Activated CD4-positive, alpha-beta T cell treated with anti-CD3 and anti-CD28 coated beads for 1 hour (primary cell): ENCODE results near the gene PCNX1.
A peak's percentile ranks its signal among the peaks of the same experiment; 100 is the strongest.
"Not testable (repeated sequence)": the region's sequence is repeated elsewhere in the genome, so short reads cannot be mapped to it uniquely, and the experiment has no call there.

ENCODE experiments used
- DNase-seq: peaks from one replicate; pipeline ENCODE4 v3.0.0-alpha.2; 2020

Gene PCNX1

DNA sequence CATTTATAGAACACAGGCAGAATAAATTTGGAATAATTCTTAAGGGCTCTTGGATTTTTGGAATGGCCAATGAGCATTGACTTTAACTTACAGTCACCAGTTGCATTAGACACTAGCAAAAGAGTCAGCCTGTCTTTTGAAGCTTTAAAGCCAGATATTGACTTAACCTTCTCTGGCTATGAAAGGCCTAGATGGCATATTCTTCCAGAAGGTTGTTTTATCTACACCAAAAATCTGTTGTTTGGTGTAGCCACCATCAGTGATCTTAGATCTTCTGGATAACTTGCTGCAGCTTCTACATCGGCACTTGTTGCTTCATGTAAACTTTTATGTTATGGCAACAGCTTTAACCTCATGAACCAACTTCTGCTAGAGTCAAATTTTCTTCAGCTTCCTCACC lies 10.4 kb downstream of the PCNX1 start:
- no peak for DNase-seq

DNA sequence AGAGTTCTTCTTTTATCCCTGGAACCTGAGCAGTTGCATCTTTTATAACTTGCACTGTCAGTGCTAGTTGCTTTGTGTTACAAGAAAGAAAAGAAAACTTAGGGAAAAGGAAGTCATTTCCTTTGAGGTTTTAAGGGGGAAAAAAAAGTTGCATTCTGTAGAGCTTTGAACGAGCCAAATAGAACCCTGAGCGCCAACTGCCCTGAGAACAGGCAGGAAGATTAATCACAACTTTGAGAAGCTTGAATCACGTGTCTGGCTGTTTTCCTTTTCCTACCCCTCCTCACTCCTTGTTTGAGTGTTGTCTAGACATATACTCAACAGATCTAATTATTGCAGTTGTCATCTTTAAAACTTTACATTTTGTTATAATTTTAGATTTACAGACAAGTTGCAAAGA lies 12.5 kb downstream of the PCNX1 start:
- DNase-seq = no peak

DNA sequence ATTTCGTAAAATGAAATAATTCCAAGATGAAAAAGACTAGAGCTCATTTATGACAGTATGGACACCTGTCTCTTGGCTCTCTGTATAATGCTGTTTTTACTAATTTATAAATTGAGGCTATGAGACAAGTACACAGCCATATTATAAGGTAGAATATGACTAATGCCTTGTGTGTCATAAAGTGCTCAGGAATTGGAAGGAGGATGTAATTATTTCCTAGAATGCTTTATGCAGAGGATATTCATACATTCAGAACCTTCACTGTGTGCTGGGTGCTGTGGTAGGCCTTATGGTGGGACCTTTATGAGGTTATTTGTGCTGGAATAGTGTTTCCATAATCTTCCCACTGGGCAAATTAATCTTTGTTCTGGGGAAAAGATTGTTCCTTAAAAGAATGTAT lies 13.3 kb downstream of the PCNX1 start:
- DNase-seq = no peak

- no peak for DNase-seq
These were observed 14.4 kb downstream of the PCNX1 start for GRCh38 chr14:70921669-70922068.

GRCh38 chr14:70924521-70924920 lies 17.3 kb downstream of the PCNX1 start:
- no peak for DNase-seq

DNA sequence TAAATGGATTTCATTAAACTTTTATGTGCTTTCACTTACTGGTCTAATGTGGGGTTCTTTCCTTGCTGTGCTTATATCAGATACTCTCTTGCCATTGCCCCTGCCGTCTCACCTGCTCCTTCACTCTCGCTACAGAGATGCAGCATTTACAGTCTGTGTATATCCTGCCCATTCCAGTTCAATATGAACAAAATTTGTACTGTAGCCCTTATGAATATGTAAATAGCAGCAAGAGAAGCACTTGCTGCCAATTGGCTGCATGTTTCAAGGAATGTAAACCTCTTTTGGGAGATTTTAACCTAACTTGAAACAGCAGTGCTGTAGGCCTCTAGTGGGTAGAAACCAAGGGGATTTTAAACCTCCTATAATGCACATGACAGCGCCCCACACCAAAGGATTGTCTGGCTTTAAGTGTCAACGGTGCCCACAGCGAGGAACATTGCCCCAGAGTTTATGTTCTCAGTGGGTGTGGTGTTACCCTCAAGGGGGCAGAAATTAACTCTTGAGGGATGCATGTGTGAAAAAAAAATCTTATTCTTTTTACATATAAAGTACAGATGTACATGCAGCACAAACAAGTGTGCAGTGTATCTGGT lies 19.1 kb downstream of the PCNX1 start:
- no peak for DNase-seq

GRCh38 chr14:70931008-70931407 lies 23.7 kb downstream of the PCNX1 start:
- no peak for DNase-seq

- no peak for DNase-seq
These were observed 26.8 kb downstream of the PCNX1 start for GRCh38 chr14:70934084-70934483.

GRCh38 chr14:70934502-70935134 lies 27.4 kb downstream of the PCNX1 start:
- DNase-seq = no peak

- DNase-seq = no peak
These were observed 27.9 kb downstream of the PCNX1 start for GRCh38 chr14:70935135-70935534.

DNA sequence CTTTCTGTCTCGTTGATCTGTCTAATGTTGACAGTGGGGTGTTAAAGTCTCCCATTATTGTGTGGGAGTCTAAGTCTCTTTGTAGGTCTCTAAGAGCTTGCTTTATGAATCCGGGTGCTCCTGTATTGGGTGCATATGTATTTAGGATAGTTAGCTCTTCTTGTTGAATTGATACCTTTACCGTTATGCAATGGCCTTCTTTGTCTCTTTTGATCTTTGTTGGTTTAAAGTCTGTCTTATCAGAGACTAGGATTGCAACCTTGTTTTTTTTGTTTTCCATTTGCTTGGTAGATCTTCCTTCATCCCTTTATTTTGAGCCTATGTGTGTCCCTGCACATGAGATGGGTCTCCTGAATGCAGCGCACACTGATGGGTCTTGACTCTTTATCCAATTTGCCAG lies 32.4 kb downstream of the PCNX1 start:
- DNase-seq = not testable (repeated sequence)

DNA sequence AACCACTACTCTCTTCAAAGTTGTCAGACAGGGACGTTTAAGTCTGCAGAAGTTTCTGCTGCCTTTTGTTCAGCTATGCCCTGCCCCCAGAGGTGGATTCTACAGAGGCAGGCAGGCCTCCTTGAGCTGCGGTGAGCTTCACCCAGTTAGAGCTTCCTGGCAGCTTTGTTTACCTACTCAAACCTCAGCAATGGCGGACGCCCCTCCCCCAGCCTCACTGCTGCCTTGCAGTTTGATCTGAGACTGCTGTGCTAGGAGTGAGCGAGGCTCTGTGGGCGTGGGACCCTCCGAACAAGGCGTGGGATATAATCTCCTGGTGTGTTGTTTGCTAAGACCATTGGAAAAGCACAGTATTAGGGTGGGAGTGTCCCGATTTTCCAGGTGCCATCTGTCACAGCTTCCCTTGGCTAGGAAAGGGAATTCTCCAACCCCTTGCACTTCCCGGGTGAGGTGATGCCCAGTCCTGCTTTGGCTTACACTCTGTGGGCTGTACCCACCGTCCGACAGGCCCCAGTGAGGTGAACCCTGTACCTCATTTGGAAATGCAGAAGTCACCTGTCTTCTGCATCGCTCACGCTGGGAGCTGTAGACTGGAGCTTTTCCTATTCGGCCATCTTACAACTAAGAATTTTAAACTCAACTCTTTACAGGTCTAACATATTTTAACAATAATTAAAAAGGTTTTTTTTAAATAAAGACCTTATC lies 34.5 kb downstream of the PCNX1 start:
- DNase-seq = peak; percentile 54

- no peak for DNase-seq
These were observed 35.1 kb downstream of the PCNX1 start for GRCh38 chr14:70942342-70942706.

- DNase-seq = not testable (repeated sequence)
These were observed 35.5 kb downstream of the PCNX1 start for GRCh38 chr14:70942721-70943120.

DNA sequence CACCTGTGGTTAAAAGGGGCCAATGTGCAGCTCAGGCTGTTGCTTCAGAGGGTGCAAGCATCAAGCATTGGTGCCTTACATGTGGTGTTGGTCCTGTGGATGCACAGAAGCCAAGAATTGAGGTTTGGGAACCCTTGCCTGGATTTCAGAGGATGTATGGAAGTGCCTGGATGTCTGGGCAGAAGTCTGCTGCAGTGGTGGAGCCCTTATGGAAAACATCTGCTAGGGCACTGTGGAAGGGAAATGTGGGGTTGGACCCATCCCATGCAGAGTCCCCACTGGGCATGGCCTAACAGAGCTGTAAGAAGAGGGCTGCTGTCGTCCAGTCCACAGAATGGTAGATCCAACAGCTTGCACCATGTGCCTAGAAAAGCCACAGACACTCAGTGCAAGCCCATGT lies 36.6 kb downstream of the PCNX1 start:
- DNase-seq = no peak

GRCh38 chr14:70947739-70948138 lies 40.5 kb downstream of the PCNX1 start:
- DNase-seq = no peak

- no peak for DNase-seq
These were observed 45.2 kb downstream of the PCNX1 start for GRCh38 chr14:70952485-70952884.

- DNase-seq = no peak
These were observed 46.8 kb downstream of the PCNX1 start for GRCh38 chr14:70954068-70954467.

DNA sequence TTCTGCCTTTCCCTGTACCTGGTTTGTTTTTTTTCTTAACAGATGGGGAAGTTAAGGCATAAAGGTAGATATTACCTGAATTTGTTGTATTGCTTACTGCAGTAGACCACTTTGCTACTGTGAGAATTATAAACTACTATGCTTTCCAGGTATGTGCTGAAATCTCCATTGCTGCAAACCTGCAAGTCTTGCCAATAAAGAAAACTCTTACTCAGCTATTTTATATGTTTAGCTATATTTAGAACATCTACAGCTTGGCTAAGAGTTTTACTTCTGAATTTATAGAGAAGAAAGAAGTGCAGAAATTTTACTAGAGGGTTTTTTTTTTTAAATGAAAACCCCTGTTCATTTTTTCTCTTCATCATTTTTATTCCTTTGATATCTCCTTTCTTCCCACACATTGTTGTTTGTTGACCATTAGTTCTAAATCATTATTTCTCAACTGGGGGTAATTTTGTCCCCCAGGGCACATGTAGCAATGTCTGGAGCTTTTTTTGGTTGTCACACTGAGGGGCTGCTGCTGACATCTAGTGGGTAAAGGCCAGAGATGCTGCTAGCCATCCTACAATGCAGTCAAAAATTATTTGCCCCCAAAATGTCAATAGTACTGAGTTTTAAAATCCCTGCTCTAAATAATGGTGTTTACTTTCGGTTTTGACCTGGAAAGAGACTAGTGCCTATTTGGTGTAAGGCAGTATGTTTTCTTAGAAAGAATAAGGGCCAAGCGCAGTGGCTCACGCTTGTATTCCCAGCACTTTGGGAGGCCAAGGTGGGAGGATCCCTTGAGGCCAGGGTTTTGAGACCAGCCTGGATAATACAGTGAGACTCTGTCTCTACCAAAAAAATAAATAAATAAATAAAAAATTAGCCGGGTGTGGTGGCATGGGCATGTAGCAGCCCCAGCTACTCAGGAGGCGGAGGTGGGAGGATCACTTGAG lies 48.6 kb downstream of the PCNX1 start:
- peak; percentile 19 for DNase-seq

DNA sequence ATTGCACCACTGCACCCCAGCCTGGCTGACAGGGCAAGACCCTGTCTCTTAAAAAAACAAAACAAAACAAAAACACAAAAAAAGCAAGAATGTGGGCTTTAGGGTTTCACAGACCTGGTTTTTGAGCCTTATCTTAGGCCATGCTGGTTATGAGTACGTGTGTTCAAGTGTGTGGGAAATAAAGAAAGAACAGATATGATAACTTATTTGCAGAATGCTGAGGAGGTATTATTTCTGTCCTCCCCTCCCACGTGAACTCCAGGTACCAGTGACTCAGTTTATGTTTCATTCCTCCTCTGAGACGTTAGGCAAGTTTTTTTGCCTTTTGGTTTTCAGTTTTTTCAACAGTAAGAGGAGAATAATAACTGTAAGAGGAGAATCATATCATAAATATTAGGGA lies 49.3 kb downstream of the PCNX1 start:
- no peak for DNase-seq

- DNase-seq = no peak
These were observed 50.5 kb downstream of the PCNX1 start for GRCh38 chr14:70957710-70958109.

DNA sequence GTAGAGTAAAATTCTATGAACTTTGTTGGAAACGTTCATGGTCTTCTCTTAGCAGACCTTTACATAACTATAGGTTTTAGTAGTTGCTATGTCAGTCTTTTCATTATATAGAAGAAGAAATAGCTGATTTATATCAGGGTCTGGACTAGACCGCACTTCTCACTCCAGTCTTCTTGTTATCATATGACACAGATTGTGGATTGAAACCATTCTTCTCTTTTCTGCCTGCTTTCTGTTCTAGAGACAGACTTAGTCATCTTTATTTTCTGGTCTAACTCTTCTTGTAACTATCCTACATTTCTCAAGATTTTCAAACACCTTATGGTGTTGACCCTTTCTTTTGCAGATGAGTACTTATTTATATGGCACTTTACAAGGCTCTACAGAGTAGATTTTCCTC lies 55.7 kb downstream of the PCNX1 start:
- DNase-seq = no peak

DNA sequence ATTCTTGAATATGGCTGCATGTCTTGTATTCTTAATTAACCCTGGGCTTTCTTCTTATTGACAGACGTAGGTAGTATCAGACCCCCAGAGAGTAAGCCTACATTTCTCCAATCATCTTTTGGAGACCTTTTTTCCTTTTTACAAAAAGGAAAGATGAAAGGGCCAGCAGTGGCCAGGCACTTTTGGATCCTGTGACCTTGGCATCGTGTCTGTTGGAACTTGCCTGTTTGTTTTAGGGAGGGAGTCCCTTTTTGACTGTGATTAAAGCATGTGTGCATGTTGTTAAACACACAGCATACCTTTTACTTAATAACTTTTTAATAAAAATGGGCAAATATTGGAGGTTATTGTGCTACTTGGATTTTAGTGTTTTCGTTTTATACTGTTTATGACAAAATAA lies 57.2 kb downstream of the PCNX1 start:
- no peak for DNase-seq
